GM12874 (cell line): ENCODE results near the gene SLC25A13.

Experiments
- TF ChIP-seq, protein P1 (sequence below): IDR thresholded peaks from 2 replicates; pipeline ENCODE4 v1.5.1; 2011; ENCODE audit warnings: low read depth, mild to moderate bottlenecking, control low read depth, low read length, moderate library complexity; ENCODE audit not compliant: insufficient read depth

Gene SLC25A13

DNA sequence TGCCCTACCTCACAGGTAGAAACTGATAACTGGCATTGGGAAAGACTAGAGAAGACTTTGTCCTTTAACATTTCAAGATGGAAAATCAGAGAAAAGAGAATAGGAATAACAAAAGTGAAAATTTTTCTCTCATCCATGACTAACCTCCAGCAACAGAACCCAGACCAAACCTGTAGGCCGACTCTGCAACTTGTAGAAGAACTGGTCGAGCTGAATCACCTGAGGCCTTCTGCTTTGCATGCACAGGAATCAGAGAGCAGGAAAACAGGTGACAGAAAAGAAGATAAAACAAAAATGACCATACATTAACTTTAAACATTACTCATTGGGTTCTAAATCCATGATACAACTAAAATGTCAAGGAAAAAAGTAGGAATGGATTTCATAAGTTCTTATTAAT lies 137.1 kb downstream of the SLC25A13 start:
- TF ChIP-seq, protein P1, sequence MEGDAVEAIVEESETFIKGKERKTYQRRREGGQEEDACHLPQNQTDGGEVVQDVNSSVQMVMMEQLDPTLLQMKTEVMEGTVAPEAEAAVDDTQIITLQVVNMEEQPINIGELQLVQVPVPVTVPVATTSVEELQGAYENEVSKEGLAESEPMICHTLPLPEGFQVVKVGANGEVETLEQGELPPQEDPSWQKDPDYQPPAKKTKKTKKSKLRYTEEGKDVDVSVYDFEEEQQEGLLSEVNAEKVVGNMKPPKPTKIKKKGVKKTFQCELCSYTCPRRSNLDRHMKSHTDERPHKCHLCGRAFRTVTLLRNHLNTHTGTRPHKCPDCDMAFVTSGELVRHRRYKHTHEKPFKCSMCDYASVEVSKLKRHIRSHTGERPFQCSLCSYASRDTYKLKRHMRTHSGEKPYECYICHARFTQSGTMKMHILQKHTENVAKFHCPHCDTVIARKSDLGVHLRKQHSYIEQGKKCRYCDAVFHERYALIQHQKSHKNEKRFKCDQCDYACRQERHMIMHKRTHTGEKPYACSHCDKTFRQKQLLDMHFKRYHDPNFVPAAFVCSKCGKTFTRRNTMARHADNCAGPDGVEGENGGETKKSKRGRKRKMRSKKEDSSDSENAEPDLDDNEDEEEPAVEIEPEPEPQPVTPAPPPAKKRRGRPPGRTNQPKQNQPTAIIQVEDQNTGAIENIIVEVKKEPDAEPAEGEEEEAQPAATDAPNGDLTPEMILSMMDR: no peak

- TF ChIP-seq, protein P1: no peak
These were observed 138.7 kb downstream of the SLC25A13 start for GRCh38 chr7:96183163-96183670.

GRCh38 chr7:96182424-96183158 lies 139.3 kb downstream of the SLC25A13 start:
- TF ChIP-seq, protein P1: no peak

- TF ChIP-seq, protein P1: no peak
These were observed 140.7 kb downstream of the SLC25A13 start for GRCh38 chr7:96181174-96181573.

DNA sequence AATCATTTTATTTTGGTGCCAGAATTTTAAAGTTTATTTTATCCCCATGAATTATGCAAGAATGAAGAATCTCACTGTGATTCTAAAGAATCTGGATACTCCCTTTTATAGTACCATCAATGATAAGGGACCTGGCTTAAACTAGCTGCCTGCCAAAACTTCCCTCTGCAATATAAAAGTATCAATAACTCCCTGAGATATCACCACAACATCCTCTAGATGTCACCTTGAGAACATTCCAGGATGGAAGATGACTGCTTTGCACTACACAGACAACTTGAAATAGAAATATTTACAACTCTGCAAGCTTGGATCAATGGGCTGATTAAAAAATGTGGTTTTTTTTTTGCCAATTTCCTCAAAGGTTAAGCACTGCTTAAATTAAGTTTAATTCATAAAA lies 142.1 kb downstream of the SLC25A13 start:
- TF ChIP-seq, protein P1: no peak

- TF ChIP-seq, protein P1: no peak
These were observed 142.6 kb downstream of the SLC25A13 start for GRCh38 chr7:96179341-96179740.

- TF ChIP-seq, protein P1: no peak
These were observed 143.3 kb downstream of the SLC25A13 start for GRCh38 chr7:96178581-96178980.
